ENCODE results near the gene RPL4. TPM values are rescaled to one million over a fixed set of nuclear protein-coding genes. Genes with fewer than 3 reads are reported as not detected.

The RPL4 gene
- total and polyA plus RNA-seq, 12 donors = 1,152 to 3,057 (median 1,312) TPM

- 88 to 93% methylated on average over 4 of the region's 4 CpGs for WGBS, 2 donors
- intact Hi-C loops (cut with DNase I) = no loop called here
- Histone ChIP-seq H3K9me3 (no peaks in the 10 kb centered on the region), H3K27me3 (no peaks in the 10 kb centered on the region), H3K36me3 (peaks cover 0 to 87% (median 0%) of the 10 kb centered on the region in 9 donors), H3K4me3 (no peak overlapping the region), H3K4me1 (no peaks in the 10 kb centered on the region), H3K27ac (no peak overlapping the region)
- DNase-seq (no peak), ATAC-seq (no peak)
- TF ChIP-seq CTCF (IDR thresholded peaks at IDR 0.05) = no peak
Measured at GRCh38 chr15:66524838-66525237, 20.2 kb upstream of the RPL4 start.

GRCh38 chr15:66523926-66524325 lies 19.3 kb upstream of the RPL4 start:
- ATAC-seq (no peak), DNase-seq (no peak)
- H3K9me3 ChIP-seq = no peaks in the 10 kb centered on the region
- no peaks in the 10 kb centered on the region for H3K4me1 ChIP-seq
- no peak for TF ChIP-seq CTCF (IDR thresholded peaks at IDR 0.05)
- H3K27me3 ChIP-seq = no peaks in the 10 kb centered on the region
- H3K27ac ChIP-seq = no peak overlapping the region
- 93 to 98% methylated on average over 3 of the region's 3 CpGs for WGBS, 2 donors
- peaks cover 0 to 85% (median 0%) of the 10 kb centered on the region in 9 donors for H3K36me3 ChIP-seq
- intact Hi-C loops (cut with DNase I) = no loop called here
- no peak overlapping the region for H3K4me3 ChIP-seq

- no peaks in the 10 kb centered on the region for H3K9me3 ChIP-seq
- H3K4me3 ChIP-seq = no peak overlapping the region
- no peak overlapping the region for H3K27ac ChIP-seq
- H3K36me3 ChIP-seq = peaks cover 0 to 58% (median 0%) of the 10 kb centered on the region in 9 donors
- no peak for ATAC-seq
- intact Hi-C loops (cut with DNase I) = no loop called here
- H3K27me3 ChIP-seq = no peaks in the 10 kb centered on the region
- TF ChIP-seq CTCF (IDR thresholded peaks at IDR 0.05) = no peak
- DNase-seq = no peak
- 91 to 98% methylated on average over 2 of the region's 2 CpGs for WGBS, 2 donors
- H3K4me1 ChIP-seq = no peaks in the 10 kb centered on the region
Measured at GRCh38 chr15:66515901-66516322, 11.3 kb upstream of the RPL4 start.

GRCh38 chr15:66514586-66514985 lies 9.9 kb upstream of the RPL4 start:
- WGBS, 2 donors = 84 to 87% methylated on average over 3 of the region's 3 CpGs
- no peak for TF ChIP-seq CTCF (IDR thresholded peaks at IDR 0.05)
- Histone ChIP-seq H3K4me1 (no peaks in the 10 kb centered on the region), H3K27ac (no peak overlapping the region), H3K4me3 (no peak overlapping the region), H3K27me3 (no peaks in the 10 kb centered on the region), H3K9me3 (no peaks in the 10 kb centered on the region), H3K36me3 (peaks cover 0 to 45% (median 0%) of the 10 kb centered on the region in 9 donors)
- DNase-seq = no peak
- intact Hi-C loops (cut with DNase I) = no loop called here
- ATAC-seq = no peak
